DND-41 (cell line): Measurements from ENCODE around the gene AKTIP.

Experiments
- EZH2 ChIP-seq: IDR thresholded peaks from 3 replicates; pipeline ENCODE4 v1.6.1; 2012; ENCODE audit warnings: borderline replicate concordance, low read depth, mild to moderate bottlenecking, moderate library complexity, low read length, inconsistent platforms; ENCODE audit not compliant: severe bottlenecking
- TF ChIP-seq, protein P1 (sequence below): IDR thresholded peaks from 2 replicates; pipeline ENCODE4 v1.5.1; 2012; ENCODE audit warnings: borderline replicate concordance, low read length, moderate library complexity, mild to moderate bottlenecking; ENCODE audit not compliant: poor library complexity, severe bottlenecking; ENCODE audit errors: extremely low read depth

DNA sequence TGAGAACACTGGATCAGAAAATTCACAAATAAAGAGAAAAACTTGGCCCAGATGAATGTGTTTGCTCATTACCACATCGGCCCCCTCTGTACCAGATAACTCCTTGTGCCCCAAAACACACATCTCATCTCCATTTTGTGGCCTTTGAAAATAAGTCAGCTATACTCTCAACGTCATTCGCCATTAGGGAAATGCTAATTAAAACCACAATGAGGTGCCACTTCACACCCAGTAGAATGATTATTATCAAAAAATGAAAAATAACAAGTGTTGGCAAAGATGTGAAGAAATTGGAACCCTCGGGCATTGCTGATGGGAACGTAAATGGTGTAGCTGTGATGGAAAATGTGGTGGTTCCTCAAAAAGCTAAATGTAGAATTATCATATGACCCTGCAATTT is 34.6 kb upstream of the AKTIP start:
- TF ChIP-seq, protein P1, sequence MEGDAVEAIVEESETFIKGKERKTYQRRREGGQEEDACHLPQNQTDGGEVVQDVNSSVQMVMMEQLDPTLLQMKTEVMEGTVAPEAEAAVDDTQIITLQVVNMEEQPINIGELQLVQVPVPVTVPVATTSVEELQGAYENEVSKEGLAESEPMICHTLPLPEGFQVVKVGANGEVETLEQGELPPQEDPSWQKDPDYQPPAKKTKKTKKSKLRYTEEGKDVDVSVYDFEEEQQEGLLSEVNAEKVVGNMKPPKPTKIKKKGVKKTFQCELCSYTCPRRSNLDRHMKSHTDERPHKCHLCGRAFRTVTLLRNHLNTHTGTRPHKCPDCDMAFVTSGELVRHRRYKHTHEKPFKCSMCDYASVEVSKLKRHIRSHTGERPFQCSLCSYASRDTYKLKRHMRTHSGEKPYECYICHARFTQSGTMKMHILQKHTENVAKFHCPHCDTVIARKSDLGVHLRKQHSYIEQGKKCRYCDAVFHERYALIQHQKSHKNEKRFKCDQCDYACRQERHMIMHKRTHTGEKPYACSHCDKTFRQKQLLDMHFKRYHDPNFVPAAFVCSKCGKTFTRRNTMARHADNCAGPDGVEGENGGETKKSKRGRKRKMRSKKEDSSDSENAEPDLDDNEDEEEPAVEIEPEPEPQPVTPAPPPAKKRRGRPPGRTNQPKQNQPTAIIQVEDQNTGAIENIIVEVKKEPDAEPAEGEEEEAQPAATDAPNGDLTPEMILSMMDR: no peak
- TF ChIP-seq EZH2: no peak
